HG02870 (cell line): ENCODE data around the gene ACAP2.
"Not testable (repeated sequence)": the region's sequence is repeated elsewhere in the genome, so short reads cannot be mapped to it uniquely, and the experiment has no call there.

Experiments used
- ATAC-seq: cut with Tn5 transposase; IDR thresholded peaks from one replicate; pipeline ENCODE4 v1.9.1; 2021; ENCODE audit warnings: mild to moderate bottlenecking, moderate library complexity; ENCODE audit not compliant: unreplicated experiment

The ACAP2 gene

GRCh38 chr3:195394700-195395099 lies 48.1 kb downstream of the ACAP2 start:
- no peak for ATAC-seq

GRCh38 chr3:195394024-195394423 lies 48.8 kb downstream of the ACAP2 start:
- ATAC-seq, result peak; percentile 79

- no peak for ATAC-seq
These were observed 54.4 kb downstream of the ACAP2 start for GRCh38 chr3:195388380-195388779.

- ATAC-seq, result no peak
These were observed 56.1 kb downstream of the ACAP2 start for GRCh38 chr3:195386739-195387138.

GRCh38 chr3:195385526-195385925 lies 57.3 kb downstream of the ACAP2 start:
- ATAC-seq, result no peak

- no peak for ATAC-seq
These were observed 57.9 kb downstream of the ACAP2 start for GRCh38 chr3:195384952-195385351.

- ATAC-seq, result no peak
These were observed 70.6 kb downstream of the ACAP2 start for GRCh38 chr3:195372220-195372619.

- no peak for ATAC-seq
These were observed 76.5 kb downstream of the ACAP2 start for GRCh38 chr3:195366200-195366925.

GRCh38 chr3:195365371-195365770 lies 77.4 kb downstream of the ACAP2 start:
- ATAC-seq, result no peak

GRCh38 chr3:195357797-195358196 lies 85.0 kb downstream of the ACAP2 start:
- not testable (repeated sequence) for ATAC-seq

- ATAC-seq, result no peak
These were observed 86.4 kb downstream of the ACAP2 start for GRCh38 chr3:195356151-195357086.

- ATAC-seq, result not testable (repeated sequence)
These were observed 88.8 kb downstream of the ACAP2 start for GRCh38 chr3:195354009-195354408.

- ATAC-seq, result no peak
These were observed 89.8 kb downstream of the ACAP2 start for GRCh38 chr3:195352895-195353488.

GRCh38 chr3:195348426-195349115 lies 94.2 kb downstream of the ACAP2 start:
- no peak for ATAC-seq

GRCh38 chr3:195337747-195338146 lies 105.1 kb downstream of the ACAP2 start:
- no peak for ATAC-seq

GRCh38 chr3:195334967-195335366 lies 107.9 kb downstream of the ACAP2 start:
- ATAC-seq, result no peak

GRCh38 chr3:195319060-195319459 lies 123.8 kb downstream of the ACAP2 start:
- ATAC-seq, result no peak

GRCh38 chr3:195312714-195313113 lies 130.1 kb downstream of the ACAP2 start:
- no peak for ATAC-seq

GRCh38 chr3:195307711-195308110 lies 135.1 kb downstream of the ACAP2 start:
- no peak for ATAC-seq

GRCh38 chr3:195306369-195306768 lies 136.5 kb downstream of the ACAP2 start:
- no peak for ATAC-seq

GRCh38 chr3:195302431-195302830 lies 140.4 kb downstream of the ACAP2 start:
- no peak for ATAC-seq
